Measurements from ENCODE around the gene PDZD4. TPM values are rescaled to one million over a fixed set of nuclear protein-coding genes. Genes with fewer than 3 reads are reported as not detected.

PDZD4 gene
- total and polyA plus RNA-seq, 2 experiments from 2014 or later, result 30.5 to 230 TPM

- no peaks in the 10 kb centered on the region for H3K79me2 ChIP-seq (replicated peaks; ENCODE audit: insufficient read depth)
- H3K27me3 Mint-ChIP-seq (ENCODE audit: insufficient read depth, low read depth, poor library complexity), result peaks cover 11% of the 10 kb centered on the region
- no peaks in the 10 kb centered on the region for H4K20me1 ChIP-seq (replicated peaks; ENCODE audit: insufficient read depth)
- no peak overlapping the region for H3K27ac Mint-ChIP-seq
- DNase-seq (ENCODE audit: low spot score) (no peak), ATAC-seq (peak; percentile 59)
- H3K36me3 ChIP-seq (ENCODE audit: insufficient read depth), result no peaks in the 10 kb centered on the region
- H3K4me3 ChIP-seq, result no peak overlapping the region
- H3K27ac ChIP-seq (ENCODE audit: low read depth), result no peak overlapping the region
- H3K27me3 ChIP-seq (ENCODE audit: insufficient read depth), result no peaks in the 10 kb centered on the region
- H3K4me2 ChIP-seq, result no peak overlapping the region
- no peak overlapping the region for H2AFZ ChIP-seq
- H3K4me1 ChIP-seq (ENCODE audit: insufficient read depth), result no peaks in the 10 kb centered on the region; the same call in 1 of the 2 replicates
- H3K4me1 Mint-ChIP-seq, result peaks cover 21% of the 10 kb centered on the region
- H3F3A ChIP-seq (replicated peaks; ENCODE audit: low read depth), result no peaks in the 10 kb centered on the region
- H3K4me3 Mint-ChIP-seq, result no peak overlapping the region
- no peaks in the 10 kb centered on the region for H3K9me2 ChIP-seq (ENCODE audit: insufficient read depth)
- no peaks in the 10 kb centered on the region for H3K36me3 Mint-ChIP-seq (ENCODE audit: low read depth)
- H3K9me3 Mint-ChIP-seq, result no peaks in the 10 kb centered on the region; the same call in 2 of the 3 replicates
- TF ChIP-seq REST (IDR thresholded peaks at IDR 0.05; ENCODE audit: unreplicated experiment) (no peak), ETS1 (IDR thresholded peaks at IDR 0.05) (no peak), CREB1 (CRISPR knock-in tag; IDR thresholded peaks at IDR 0.05; ENCODE audit: low read depth) (no peak), ZNF331 (CRISPR knock-in tag; IDR thresholded peaks at IDR 0.05; ENCODE audit: low read depth) (no peak)
These were observed 27.1 kb upstream of the PDZD4 start for GRCh38 chrX:153857348-153857903.

GRCh38 chrX:153854702-153855101 is 24.4 kb upstream of the PDZD4 start:
- Histone ChIP-seq H3K27ac (ENCODE audit: low read depth) (no peak overlapping the region), H3K4me2 (no peak overlapping the region), H3K27me3 (ENCODE audit: insufficient read depth) (no peaks in the 10 kb centered on the region), H3K4me1 (ENCODE audit: insufficient read depth) (peaks cover 2% of the 10 kb centered on the region), H3K36me3 (ENCODE audit: insufficient read depth) (no peaks in the 10 kb centered on the region), H3K79me2 (replicated peaks; ENCODE audit: insufficient read depth) (no peaks in the 10 kb centered on the region), H3F3A (replicated peaks; ENCODE audit: low read depth) (no peaks in the 10 kb centered on the region), H4K20me1 (replicated peaks; ENCODE audit: insufficient read depth) (no peaks in the 10 kb centered on the region), H3K9me2 (ENCODE audit: insufficient read depth) (no peaks in the 10 kb centered on the region), H3K4me3 (no peak overlapping the region), H2AFZ (no peak overlapping the region)
- no peak overlapping the region for H3K4me3 Mint-ChIP-seq
- TF ChIP-seq ETS1 (IDR thresholded peaks at IDR 0.05) (no peak), CTCF (conservative IDR thresholded peaks at IDR 0.05; ENCODE audit: low read depth in 2 of 2) (peak in 1 of 2 experiments; percentile 39; a peak in 1 of 4 replicates)
- H3K9me3 Mint-ChIP-seq, result no peaks in the 10 kb centered on the region; the same call in 2 of the 3 replicates
- peaks cover 11% of the 10 kb centered on the region for H3K27me3 Mint-ChIP-seq (ENCODE audit: insufficient read depth, low read depth, poor library complexity)
- H3K27ac Mint-ChIP-seq, result no peak overlapping the region
- H3K4me1 Mint-ChIP-seq, result peaks cover 21% of the 10 kb centered on the region
- H3K36me3 Mint-ChIP-seq (ENCODE audit: low read depth), result no peaks in the 10 kb centered on the region
- DNase-seq (ENCODE audit: low spot score) (no peak), ATAC-seq (peak; percentile 67)

Measured in GM23338 (cell line).